ENCODE data around the gene CRLF3.

- TF ChIP-seq, protein P1, sequence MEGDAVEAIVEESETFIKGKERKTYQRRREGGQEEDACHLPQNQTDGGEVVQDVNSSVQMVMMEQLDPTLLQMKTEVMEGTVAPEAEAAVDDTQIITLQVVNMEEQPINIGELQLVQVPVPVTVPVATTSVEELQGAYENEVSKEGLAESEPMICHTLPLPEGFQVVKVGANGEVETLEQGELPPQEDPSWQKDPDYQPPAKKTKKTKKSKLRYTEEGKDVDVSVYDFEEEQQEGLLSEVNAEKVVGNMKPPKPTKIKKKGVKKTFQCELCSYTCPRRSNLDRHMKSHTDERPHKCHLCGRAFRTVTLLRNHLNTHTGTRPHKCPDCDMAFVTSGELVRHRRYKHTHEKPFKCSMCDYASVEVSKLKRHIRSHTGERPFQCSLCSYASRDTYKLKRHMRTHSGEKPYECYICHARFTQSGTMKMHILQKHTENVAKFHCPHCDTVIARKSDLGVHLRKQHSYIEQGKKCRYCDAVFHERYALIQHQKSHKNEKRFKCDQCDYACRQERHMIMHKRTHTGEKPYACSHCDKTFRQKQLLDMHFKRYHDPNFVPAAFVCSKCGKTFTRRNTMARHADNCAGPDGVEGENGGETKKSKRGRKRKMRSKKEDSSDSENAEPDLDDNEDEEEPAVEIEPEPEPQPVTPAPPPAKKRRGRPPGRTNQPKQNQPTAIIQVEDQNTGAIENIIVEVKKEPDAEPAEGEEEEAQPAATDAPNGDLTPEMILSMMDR (IDR thresholded peaks at IDR 0.05), result no peak
- no peak for TF ChIP-seq POLR2A (IDR thresholded peaks at IDR 0.05)
These were observed 30.1 kb downstream of the CRLF3 start for GRCh38 chr17:30794372-30794771.
